HCT116 (cell line): ENCODE data around the gene NTSR2. TPM values are rescaled to one million over a fixed set of nuclear protein-coding genes. Genes with fewer than 3 reads are reported as not detected.

ENCODE experiments used
- ATAC-seq: fragments of 200-7000 bp; cut with Tn5 transposase; 2 replicates; pipeline ENCODE4 v1.9.1; 2020; ENCODE audit warnings: mild to moderate bottlenecking, moderate library complexity
- BruUV-seq: library from RNA; stranded (reverse); fragments of 400-500 nt; replicated peaks from 2 replicates; lab custom pipeline; 2021; lab: Mats Ljungman, UMichigan
- CTCF ChIA-PET: fragments of 300-600 bp; sonication (Branson Sonifier 250); formaldehyde crosslinking; loops from one replicate; lab custom pipeline; 2021; ENCODE audit warnings: antibody characterized with exemption; lab: Charles Lee
- POLR2A ChIA-PET: fragments of 300-600, 350-600 bp; sonication (Branson Sonifier 250); formaldehyde crosslinking; loops from one replicate; lab custom pipeline; 2021; ENCODE audit warnings: antibody characterized with exemption; lab: Charles Lee
- RAD21 ChIA-PET, 2 experiments: fragments of 300-600 bp; sonication (Branson Sonifier 250); formaldehyde crosslinking; loops; one replicate each; lab custom pipeline; 2023; ENCODE audit warnings: low total read pairs in 2 of 2; ENCODE audit not compliant: uncharacterized antibody in 2 of 2, unreplicated experiment in 2 of 2, low non-redundant PET in 1 of 2; lab: Charles Lee
- DNase-seq: peaks from one replicate; pipeline ENCODE4 v3.0.0-alpha.2; 2010; ENCODE audit warnings: low read depth, low spot score
- H2AFZ ChIP-seq: fragments of 200-600 bp; shearing (Covaris generic), sonication (generic); 2 replicates; pipeline ENCODE4 v1.6.1; 2017; ENCODE audit warnings: low read depth, mixed run types, mixed read lengths, antibody characterized with exemption, low read length; ENCODE audit not compliant: poor library complexity, severe bottlenecking
- H3K27ac ChIP-seq: 2 replicates; pipeline ENCODE4 v1.5.1; 2012; ENCODE audit warnings: low read depth, low read length
- H3K27me3 ChIP-seq: fragments of 200-600 bp; sonication (generic); 2 replicates; pipeline ENCODE4 v1.6.1; 2016; ENCODE audit warnings: mixed run types, low read length, mixed read lengths; ENCODE audit not compliant: insufficient read depth
- H3K36me3 ChIP-seq, 2 experiments: fragments of 200-500 bp in 1 of 2; fragments of 200-600 bp in 1 of 2; sonication (Bioruptor generic) in 1 of 2; sonication (generic) in 1 of 2; 2 replicates each; pipeline versions ENCODE4 v1.5.1 to v1.6.1; 2014 to 2016; ENCODE audit warnings: low read length in 2 of 2, inconsistent platforms in 1 of 2, mixed read lengths in 1 of 2, mixed run types in 1 of 2; ENCODE audit not compliant: insufficient read depth in 2 of 2, control insufficient read depth in 1 of 2
- H3K4me1 ChIP-seq, 2 experiments: fragments of 200-600 bp in 1 of 2; sonication (generic) in 1 of 2; 2 replicates each; pipeline versions ENCODE4 v1.5.1 to v1.6.1; 2012 to 2017; ENCODE audit warnings: low read length in 2 of 2, inconsistent platforms in 1 of 2, mild to moderate bottlenecking in 1 of 2, mixed read lengths in 1 of 2, mixed run types in 1 of 2, moderate library complexity in 1 of 2; ENCODE audit not compliant: insufficient read depth in 2 of 2, control insufficient read depth in 1 of 2
- H3K4me2 ChIP-seq: fragments of 200-600 bp; sonication (generic); 2 replicates; pipeline ENCODE4 v1.6.1; 2017; ENCODE audit warnings: mixed run types, low read length, mixed read lengths
- H3K4me3 ChIP-seq, 2 experiments: fragments of 200-600 bp in 1 of 2; sonication (generic) in 1 of 2; replicated peaks in 1 of 2; 2 replicates each; pipeline ENCODE4 v1.5.1; 2011 to 2016; ENCODE audit warnings: low read length in 2 of 2, control low read depth in 1 of 2, low read depth in 1 of 2, mild to moderate bottlenecking in 1 of 2, mixed read lengths in 1 of 2, mixed run types in 1 of 2
- H3K79me2 ChIP-seq: fragments of 200-600 bp; sonication (generic); 2 replicates; pipeline ENCODE4 v1.6.1; 2017; ENCODE audit warnings: mild to moderate bottlenecking, mixed run types, low read length, moderate library complexity, mixed read lengths; ENCODE audit not compliant: insufficient read depth
- H3K9ac ChIP-seq: fragments of 200-600 bp; sonication (generic); 2 replicates; pipeline ENCODE4 v1.6.1; 2016; ENCODE audit warnings: low read length, mixed read lengths
- H3K9me2 ChIP-seq: fragments of 200-600 bp; sonication (generic), shearing (Covaris generic); 2 replicates; pipeline ENCODE4 v1.6.1; 2017; ENCODE audit warnings: mixed run types, mild to moderate bottlenecking, moderate library complexity; ENCODE audit not compliant: insufficient read depth
- H3K9me3 ChIP-seq, 2 experiments: fragments of 200-500 bp in 1 of 2; fragments of 200-600 bp in 1 of 2; sonication (Bioruptor generic) in 1 of 2; sonication (generic) in 1 of 2; 2 replicates each; pipeline ENCODE4 v1.6.1; 2014 to 2017; ENCODE audit warnings: low read length in 2 of 2, mixed read lengths in 2 of 2, inconsistent platforms in 1 of 2, low read depth in 1 of 2, mild to moderate bottlenecking in 1 of 2, mixed run types in 1 of 2, moderate library complexity in 1 of 2; ENCODE audit not compliant: control insufficient read depth in 1 of 2, insufficient read depth in 1 of 2
- H4K20me1 ChIP-seq: fragments of 200-600 bp; sonication (generic), shearing (Covaris generic); 2 replicates; pipeline ENCODE4 v1.6.1; 2017; ENCODE audit warnings: mixed run types, mild to moderate bottlenecking, moderate library complexity; ENCODE audit not compliant: insufficient read depth
- CBX3 ChIP-seq: IDR thresholded peaks from 2 replicates; pipeline ENCODE4 v1.6.1; 2012; ENCODE audit warnings: low read depth
- CEBPB ChIP-seq: IDR thresholded peaks from 2 replicates; pipeline ENCODE4 v1.6.1; 2012; ENCODE audit warnings: low read depth
- CTCF ChIP-seq, 3 experiments: fragments of 200-600 bp in 1 of 3; sonication (generic) in 1 of 3; IDR thresholded peaks in 2 of 3; conservative IDR thresholded peaks in 1 of 3; 2 replicates each; pipeline ENCODE4 v1.5.1; 2012 to 2017; ENCODE audit warnings: low read depth in 2 of 3, low read length in 2 of 3, antibody characterized with exemption in 1 of 3, borderline replicate concordance in 1 of 3, control low read depth in 1 of 3, mild to moderate bottlenecking in 1 of 3, mixed read lengths in 1 of 3, mixed run types in 1 of 3, moderate library complexity in 1 of 3; ENCODE audit not compliant: insufficient read depth in 1 of 3
- EGR1 ChIP-seq: IDR thresholded peaks from 2 replicates; pipeline ENCODE4 v1.6.1; 2012; ENCODE audit warnings: low read depth
- JUND ChIP-seq: IDR thresholded peaks from 2 replicates; pipeline ENCODE4 v1.6.1; 2012
- MAX ChIP-seq: IDR thresholded peaks from 2 replicates; pipeline ENCODE4 v1.6.1; 2012
- POLR2A ChIP-seq: IDR thresholded peaks from 2 replicates; pipeline ENCODE4 v1.7.0; 2011; ENCODE audit warnings: borderline replicate concordance; ENCODE audit not compliant: insufficient read depth, insufficient read length; ENCODE audit errors: extremely low read depth
- RAD21 ChIP-seq: IDR thresholded peaks from 2 replicates; pipeline ENCODE4 v1.6.1; 2012; ENCODE audit warnings: low read depth, mild to moderate bottlenecking
- SP1 ChIP-seq: IDR thresholded peaks from 2 replicates; pipeline ENCODE4 v1.6.1; 2012; ENCODE audit warnings: low read depth
- TCF7L2 ChIP-seq: IDR thresholded peaks from 2 replicates; pipeline ENCODE4 v1.7.0; 2011; ENCODE audit warnings: borderline replicate concordance, inconsistent platforms; ENCODE audit not compliant: insufficient read depth, insufficient read length; ENCODE audit errors: extremely low read depth
- ZBTB33 ChIP-seq: IDR thresholded peaks from 2 replicates; pipeline ENCODE4 v1.6.1; 2011; ENCODE audit warnings: mild to moderate bottlenecking, low read length, moderate library complexity; ENCODE audit not compliant: insufficient replicate concordance; ENCODE audit errors: extremely low read depth
- intact Hi-C: fragments of 100-400 bp; cut with micrococcal nuclease; formaldehyde crosslinking; loops from 2 replicates; pipeline ENCODE4 v1.10.0; 2022
- total RNA-seq: library from RNA; stranded (reverse); gene quantifications from one replicate; pipeline ENCODE4 v1.2.1, GENCODE V29; 2021; ENCODE audit not compliant: unreplicated experiment

NTSR2 gene
- total RNA-seq, 1 experiment from 2014 or later = not detected

- TF ChIP-seq ZBTB33 = no peak
- TF ChIP-seq POLR2A = no peak
- no peak for TF ChIP-seq SP1
- no peak for TF ChIP-seq EGR1
- no peak for TF ChIP-seq TCF7L2
- TF ChIP-seq JUND = no peak
- TF ChIP-seq MAX = no peak
- TF ChIP-seq, all 23 proteins: peak for 0
Measured at GRCh38 chr2:11629215-11629614, 40.8 kb downstream of the NTSR2 start (continued).

GRCh38 chr2:11628675-11629074, 41.3 kb downstream of the NTSR2 start:
- no peaks in the 10 kb centered on the region for H3K79me2 ChIP-seq
- H3K4me3 ChIP-seq = no peak overlapping the region
- intact Hi-C loops = no loop called here
- DNase-seq = no peak
- H3K27ac ChIP-seq = no peak overlapping the region
- H3K9ac ChIP-seq = no peak overlapping the region
- H2AFZ ChIP-seq = no peak overlapping the region
- ChIA-PET CTCF (no interaction called here), POLR2A (no interaction called here)
- no peaks in the 10 kb centered on the region for H3K36me3 ChIP-seq
- no peaks in the 10 kb centered on the region for H4K20me1 ChIP-seq
- TF ChIP-seq CBX3 (no peak), CTCF (IDR thresholded peaks at IDR 0.05 in 2 of 3, conservative IDR thresholded peaks at IDR 0.05 in 1 of 3; ENCODE audit: borderline replicate concordance in 1 of 3, insufficient read depth in 1 of 3, low read depth in 2 of 3, low read length in 2 of 3) (no peak), MAX (no peak), CEBPB (no peak), RAD21 (no peak)
- TF ChIP-seq, all 23 proteins: peak for 0
- BruUV-seq = no TSS peak
- no peaks in the 10 kb centered on the region for H3K9me2 ChIP-seq
- no peaks in the 10 kb centered on the region; a peak in 1 of 4 replicates for H3K4me1 ChIP-seq
- no peak overlapping the region for H3K4me2 ChIP-seq
- ATAC-seq = no peak
- no peaks in the 10 kb centered on the region for H3K9me3 ChIP-seq
- no peaks in the 10 kb centered on the region for H3K27me3 ChIP-seq
- RAD21 ChIA-PET = no interaction called here
